Sigmoid colon (tissue), 4 donors: ENCODE measurements around the gene LDAF1.
"Not testable (repeated sequence)": the region's sequence is repeated elsewhere in the genome, so short reads cannot be mapped to it uniquely, and the experiment has no call there.

ENCODE experiments used
- CTCF ChIP-seq, 4 experiments: fragments of 450-650 bp in 3 of 4; fragments of 200-600 bp in 1 of 4; IDR thresholded peaks; one replicate each; pipeline ENCODE4 v1.5.1; 2016 to 2019; ENCODE audit warnings: antibody characterized with exemption in 4 of 4, mild to moderate bottlenecking in 3 of 4, moderate library complexity in 2 of 4
- EP300 ChIP-seq, 4 donors: sonication (generic); formaldehyde crosslinking; IDR thresholded peaks; one replicate each; pipeline ENCODE4 v1.6.1; 2017; ENCODE audit warnings: antibody characterized with exemption in 4 of 4
- POLR2A ChIP-seq, 2 donors: fragments of 450-650 bp; IDR thresholded peaks; one replicate each; pipeline ENCODE4 v1.6.1; 2016; ENCODE audit warnings: antibody characterized with exemption in 2 of 2, mild to moderate bottlenecking in 2 of 2, moderate library complexity in 2 of 2
- POLR2AphosphoS5 ChIP-seq, 4 donors: sonication (generic); formaldehyde crosslinking; IDR thresholded peaks; one replicate each; pipeline ENCODE4 v1.6.1; 2017; ENCODE audit warnings: antibody characterized with exemption in 4 of 4

- TF ChIP-seq CTCF, POLR2A, EP300, POLR2AphosphoS5 (IDR thresholded peaks at IDR 0.05): not testable (repeated sequence)
These were observed 6.1 kb upstream of the LDAF1 start for GRCh38 chr16:21152160-21153030.
